ENCODE data around the gene SLC26A6. TPM values are rescaled to one million over a fixed set of nuclear protein-coding genes. Genes with fewer than 3 reads are reported as not detected.

The SLC26A6 gene
- total RNA-seq, 2 experiments from 2014 or later: 35.0 to 38.5 TPM

DNA sequence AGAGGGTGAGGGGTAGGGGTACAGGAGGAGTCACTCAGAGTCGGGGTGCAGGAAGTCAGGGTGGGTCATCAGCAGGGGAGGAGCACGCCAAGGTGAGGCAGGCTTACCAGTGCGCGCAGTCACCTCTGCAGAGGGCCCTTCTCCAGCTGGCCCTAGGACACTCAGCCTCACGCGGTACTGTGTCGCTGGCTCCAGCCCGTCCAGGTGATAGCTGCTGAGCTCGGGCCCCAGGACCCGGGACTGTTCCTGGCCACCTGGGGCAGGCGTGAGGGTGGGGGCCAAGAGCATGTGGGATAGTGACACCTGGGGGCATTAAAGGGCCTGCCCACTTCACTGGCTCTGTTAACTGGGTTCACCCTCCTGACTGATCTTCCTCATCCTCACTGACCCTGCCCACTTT is 47.6 kb downstream of the SLC26A6 start:
- H3K36me3 Mint-ChIP-seq (ENCODE audit: low read depth): no peaks in the 10 kb centered on the region
- no peak for DNase-seq
- no peaks in the 10 kb centered on the region for H3K9me3 Mint-ChIP-seq (ENCODE audit: low read depth)
- no peaks in the 10 kb centered on the region for H3K4me1 Mint-ChIP-seq
- no peak for ATAC-seq
- CTCF ChIA-PET: no interaction called here
- POLR2A ChIA-PET: no interaction called here
- no peak overlapping the region for H3K4me3 Mint-ChIP-seq
- intact Hi-C loops (cut with DNase I, micrococcal nuclease): no loop called here
- no peak overlapping the region for H3K27ac Mint-ChIP-seq
- H3K27me3 Mint-ChIP-seq: peaks cover 21% of the 10 kb centered on the region

DNA sequence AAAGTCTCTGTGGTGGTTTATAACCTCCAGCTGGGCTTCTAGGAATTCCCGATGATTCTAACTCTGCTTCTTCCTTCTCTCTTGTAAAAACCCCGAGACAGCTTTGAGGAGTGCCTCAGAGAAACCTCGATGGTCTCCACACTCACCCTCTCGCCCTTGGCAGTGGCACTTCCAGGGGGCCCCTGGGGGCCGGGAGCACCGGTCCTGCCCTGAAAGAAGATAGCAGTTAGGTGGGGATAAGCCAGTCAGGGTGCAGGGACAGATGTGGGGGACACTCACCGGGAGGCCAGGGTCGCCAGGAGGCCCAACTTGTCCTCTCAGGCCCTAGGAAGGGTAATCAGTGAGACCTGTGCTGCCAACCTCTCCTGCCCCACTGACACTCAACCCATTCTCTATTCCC is 49.9 kb downstream of the SLC26A6 start:
- DNase-seq (no peak), ATAC-seq (no peak)
- ChIA-PET CTCF (no interaction called here), POLR2A (no interaction called here)
- intact Hi-C loops (cut with DNase I, micrococcal nuclease): no loop called here
- Mint-ChIP-seq H3K9me3 (ENCODE audit: low read depth) (no peaks in the 10 kb centered on the region), H3K27ac (no peak overlapping the region), H3K36me3 (ENCODE audit: low read depth) (no peaks in the 10 kb centered on the region), H3K4me3 (no peak overlapping the region), H3K4me1 (no peaks in the 10 kb centered on the region), H3K27me3 (peaks cover 16% of the 10 kb centered on the region)

DNA sequence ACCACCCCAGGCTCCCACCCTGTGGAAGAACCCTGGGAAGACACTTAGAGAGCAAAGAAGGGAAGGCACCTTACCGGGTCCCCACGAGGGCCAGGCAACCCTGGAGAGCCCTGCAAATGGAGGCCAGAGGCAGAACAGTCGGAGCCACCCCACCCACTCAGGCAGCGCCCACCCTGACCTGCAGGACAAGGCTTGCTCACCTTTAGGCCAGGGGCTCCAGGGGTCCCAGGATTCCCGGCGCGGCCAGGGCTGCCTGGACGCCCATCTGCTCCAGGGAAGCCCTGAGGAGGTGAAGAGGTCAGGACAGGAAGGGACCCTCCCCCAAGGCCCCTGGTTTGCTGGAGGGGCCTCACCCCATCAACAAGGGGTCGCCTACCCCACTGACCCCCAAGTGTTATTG is 50.4 kb downstream of the SLC26A6 start:
- H3K27me3 Mint-ChIP-seq: peaks cover 15% of the 10 kb centered on the region
- no peaks in the 10 kb centered on the region for H3K9me3 Mint-ChIP-seq (ENCODE audit: low read depth)
- no peak overlapping the region for H3K4me3 Mint-ChIP-seq
- no peak overlapping the region for H3K27ac Mint-ChIP-seq
- ChIA-PET CTCF (no interaction called here), POLR2A (no interaction called here)
- ATAC-seq (no peak), DNase-seq (no peak)
- intact Hi-C loops (cut with DNase I, micrococcal nuclease): no loop called here
- no peaks in the 10 kb centered on the region for H3K4me1 Mint-ChIP-seq
- no peaks in the 10 kb centered on the region for H3K36me3 Mint-ChIP-seq (ENCODE audit: low read depth)

DNA sequence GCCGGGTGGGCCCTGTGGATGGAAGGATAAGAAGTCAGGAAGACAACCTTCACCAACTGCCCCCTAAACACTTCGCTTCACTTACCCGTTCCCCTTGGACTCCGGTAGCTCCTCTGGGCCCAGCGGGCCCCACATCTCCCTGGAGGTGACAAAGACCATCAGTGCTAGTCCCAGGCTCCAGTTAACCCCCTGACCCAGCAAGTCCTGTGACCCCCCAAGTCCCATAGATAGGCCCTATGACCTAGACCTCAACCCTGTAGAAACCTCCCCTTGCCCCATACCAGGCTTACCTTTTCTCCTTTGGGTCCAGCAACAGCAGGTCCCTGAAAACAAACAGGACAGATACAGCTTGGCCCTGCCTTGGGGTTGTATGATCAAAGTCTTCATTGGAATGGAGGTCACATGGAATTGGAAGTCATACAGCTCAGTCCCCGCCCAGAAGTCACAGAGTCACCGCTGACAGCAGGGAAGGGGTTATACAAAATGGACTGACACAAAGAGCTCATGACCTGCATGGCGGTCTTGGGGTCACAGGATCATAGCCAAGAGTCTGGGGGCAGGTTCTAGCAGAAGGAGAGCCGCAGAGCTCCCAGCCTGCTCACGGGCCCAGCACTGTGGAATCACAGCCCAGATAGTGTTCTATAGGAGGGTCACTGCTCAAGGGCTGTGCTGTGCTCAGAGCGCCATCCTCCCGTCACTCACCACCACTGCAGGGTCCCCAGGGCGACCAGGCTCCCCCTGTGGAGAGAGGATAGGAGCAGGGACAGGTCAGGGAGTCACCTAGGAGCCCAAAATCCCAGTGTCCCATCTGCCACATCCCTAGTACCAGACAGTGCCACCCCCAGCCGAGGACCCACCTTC is 53.4 kb downstream of the SLC26A6 start:
- Mint-ChIP-seq H3K4me1 (no peaks in the 10 kb centered on the region), H3K27me3 (peaks cover 2% of the 10 kb centered on the region), H3K4me3 (no peak overlapping the region), H3K27ac (no peak overlapping the region), H3K36me3 (ENCODE audit: low read depth) (no peaks in the 10 kb centered on the region), H3K9me3 (ENCODE audit: low read depth) (no peaks in the 10 kb centered on the region)
- intact Hi-C loops (cut with DNase I, micrococcal nuclease): no loop called here
- ATAC-seq (no peak), DNase-seq (no peak)
- ChIA-PET CTCF (no interaction called here), POLR2A (interaction anchor here (0.5 kb wide), 1 partner anchor 951 kb away, joined by 4 read pairs; no protein-coding TSS in a partner anchor)

DNA sequence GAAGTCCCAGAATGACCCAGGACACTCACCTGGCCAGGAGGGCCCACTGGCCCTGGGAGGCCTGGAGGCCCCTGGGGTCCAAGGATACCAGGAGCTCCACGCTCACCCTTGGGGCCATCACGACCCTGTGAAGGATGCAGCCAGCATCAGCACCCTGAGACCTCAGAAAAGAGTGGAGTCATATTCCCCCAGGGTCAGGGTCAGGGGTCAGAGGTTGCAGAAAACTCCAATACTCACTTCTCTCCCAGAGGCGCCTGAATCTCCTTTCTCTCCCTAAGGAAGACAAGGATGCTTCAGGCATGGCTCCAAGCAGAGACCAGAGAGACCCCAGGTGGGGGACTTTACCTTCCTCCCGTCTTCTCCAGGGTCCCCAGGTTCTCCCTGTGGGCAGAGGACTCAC is 58.6 kb downstream of the SLC26A6 start:
- intact Hi-C loops (cut with DNase I, micrococcal nuclease): no loop called here
- Mint-ChIP-seq H3K27ac (no peak overlapping the region), H3K9me3 (ENCODE audit: low read depth) (no peaks in the 10 kb centered on the region), H3K4me1 (no peaks in the 10 kb centered on the region), H3K27me3 (no peaks in the 10 kb centered on the region), H3K36me3 (ENCODE audit: low read depth) (no peaks in the 10 kb centered on the region), H3K4me3 (no peak overlapping the region)
- ChIA-PET POLR2A (no interaction called here), CTCF (no interaction called here)
- DNase-seq: no peak
- no peak for ATAC-seq

Small RNAs within 50 kb of the gene (microRNA-seq; reads per million reads assigned to microRNA genes)
- gene MIR4793 (ENCODE audit: borderline replicate concordance) (1.1 reads per million), gene MIR711 (ENCODE audit: borderline replicate concordance) (not detected)

Other genes with a start within 250 kb of the SLC26A6 start
- gene PLXNB1, start 205.4 kb downstream of the SLC26A6 start, total RNA-seq: 1 to 10 TPM; 3.7 to 5.1 TPM
- gene CCDC51, start 195.3 kb downstream of the SLC26A6 start, total RNA-seq: 10 to 100 TPM; 17.5 to 25.0 TPM
- gene TMA7, start 195.2 kb downstream of the SLC26A6 start, total RNA-seq: 100 to 1,000 TPM; 260 to 324 TPM
- gene ATRIP, start 188.7 kb downstream of the SLC26A6 start, total RNA-seq: 10 to 100 TPM; 16.8 to 21.0 TPM
- 10 to 100 TPM; 52.9 to 68.8 TPM for gene SHISA5, start 131.3 kb downstream of the SLC26A6 start, total RNA-seq
- 10 to 100 TPM; 58.4 to 63.7 TPM for gene PFKFB4, start 78.7 kb downstream of the SLC26A6 start, total RNA-seq
- not detected for gene UCN2, start 71.7 kb downstream of the SLC26A6 start, total RNA-seq
- under 1 TPM; 0.65 to 0.85 TPM for gene COL7A1, start 40.1 kb downstream of the SLC26A6 start, total RNA-seq
- 100 to 1,000 TPM; 205 to 231 TPM for gene UQCRC1, start 25.8 kb downstream of the SLC26A6 start, total RNA-seq
- gene TMEM89, start 13.7 kb downstream of the SLC26A6 start, total RNA-seq: under 1 TPM in 1 of 2 experiments, not detected in 1; 0.30 TPM
- gene CELSR3, start 27.4 kb upstream of the SLC26A6 start, total RNA-seq: 1 to 10 TPM; 7.9 to 8.1 TPM
- 10 to 100 TPM; 61.0 to 67.3 TPM for gene NCKIPSD, start 50.5 kb upstream of the SLC26A6 start, total RNA-seq
- gene IP6K2, start 81.8 kb upstream of the SLC26A6 start, total RNA-seq: 10 to 100 TPM; 39.4 to 48.3 TPM
- 10 to 100 TPM; 28.7 to 35.2 TPM for gene PRKAR2A, start 212.4 kb upstream of the SLC26A6 start, total RNA-seq

Measured in activated CD4-positive, alpha-beta T cell treated with anti-CD3 and anti-CD28 coated beads for 36 hours (primary cell).